Globus pallidus (tissue), 1 donor: ENCODE measurements around the gene ZNF823.
"Not testable (repeated sequence)": the region's sequence is repeated elsewhere in the genome, so short reads cannot be mapped to it uniquely, and the experiment has no call there.

Experiments used
- DNase-seq: peaks from one replicate; pipeline ENCODE4 v3.0.0-alpha.2; 2015; ENCODE audit warnings: low spot score

The ZNF823 gene

DNA sequence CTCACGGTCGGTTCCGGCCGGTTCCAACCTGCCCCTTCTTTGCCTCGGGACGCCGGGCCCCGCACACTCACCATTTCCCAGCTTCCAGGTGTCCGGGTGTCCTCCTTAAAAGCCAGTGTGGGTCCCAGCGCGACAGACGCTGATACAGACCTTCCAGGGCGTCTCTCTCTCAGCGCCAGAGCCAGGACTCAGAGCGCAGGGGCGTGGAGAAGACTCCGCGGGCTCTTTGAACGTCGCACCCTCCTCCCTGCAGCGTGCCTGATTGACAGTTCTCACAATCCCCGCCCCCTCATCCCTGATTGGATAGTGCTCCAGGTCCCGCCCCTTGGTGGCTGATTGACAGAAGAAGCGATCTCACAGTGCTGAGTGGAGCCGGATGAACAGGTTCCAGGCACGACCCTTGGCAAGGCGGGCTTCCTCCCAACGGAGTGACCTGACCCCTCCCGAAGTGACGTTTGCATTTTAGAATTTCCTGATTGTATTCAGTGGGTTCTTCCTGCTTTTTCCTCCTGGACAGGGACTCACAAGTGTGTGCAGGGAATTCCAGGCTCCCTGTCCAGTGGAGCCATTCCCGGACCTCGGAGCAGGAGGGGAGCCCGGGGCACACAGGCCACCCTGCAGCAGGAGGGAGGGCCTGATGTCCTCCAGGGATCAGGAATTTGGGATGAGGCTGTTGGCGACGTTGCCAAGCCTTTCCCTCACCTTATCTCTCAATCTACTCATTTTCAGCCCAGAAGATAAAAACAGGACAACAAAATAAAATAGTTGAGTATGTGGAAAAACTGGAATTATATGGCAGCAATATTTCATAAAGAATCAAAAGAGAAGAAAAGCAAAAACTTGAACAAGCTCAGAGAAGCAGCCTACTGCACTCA, at the start of gene ZNF823:
TSS of gene ZNF823 (minus strand) at position 201 of the 875 bp plus-strand sequence. CDS start at position 74, 127 bp downstream.
- DNase-seq = peak; percentile 99

DNA sequence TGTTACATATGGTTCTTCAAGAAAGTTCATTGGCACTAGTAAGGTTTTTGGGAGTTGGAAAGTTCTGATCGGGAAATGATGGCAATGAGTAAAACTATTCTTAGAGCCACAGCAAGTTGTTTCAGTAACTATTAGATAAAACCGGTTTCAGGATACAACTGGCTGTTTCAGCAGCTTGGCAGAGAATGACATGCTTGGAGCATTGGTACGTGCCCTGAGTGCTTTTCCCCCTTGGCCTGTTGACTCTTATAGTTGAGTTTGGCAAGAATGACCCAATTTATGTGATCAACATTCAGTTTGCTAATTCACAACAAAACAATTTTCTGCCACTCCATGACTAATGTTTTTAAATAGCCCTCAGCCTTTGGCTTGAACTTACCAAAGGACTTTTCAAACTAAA, 48.8 kb upstream of the ZNF823 start:
- DNase-seq = no peak

DNA sequence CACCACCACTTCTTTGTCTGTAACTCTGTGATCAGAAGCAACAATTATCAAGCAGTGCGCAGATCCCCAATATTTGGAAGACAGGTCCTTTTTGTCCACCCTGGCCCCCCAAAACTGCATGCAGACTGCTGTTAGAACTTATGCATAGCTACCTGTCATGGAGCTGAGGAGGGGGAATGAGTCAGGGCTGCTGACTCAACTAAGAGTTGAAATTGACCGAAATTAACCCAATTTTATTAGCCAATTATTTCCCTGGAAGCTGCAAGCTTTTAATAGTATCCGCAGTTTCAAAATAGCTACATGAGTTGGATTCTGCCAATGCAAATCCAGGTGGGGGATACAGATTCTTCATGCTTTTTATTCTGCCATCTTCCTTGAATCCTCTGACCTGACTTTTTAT, 45.6 kb upstream of the ZNF823 start:
- DNase-seq = no peak

DNA sequence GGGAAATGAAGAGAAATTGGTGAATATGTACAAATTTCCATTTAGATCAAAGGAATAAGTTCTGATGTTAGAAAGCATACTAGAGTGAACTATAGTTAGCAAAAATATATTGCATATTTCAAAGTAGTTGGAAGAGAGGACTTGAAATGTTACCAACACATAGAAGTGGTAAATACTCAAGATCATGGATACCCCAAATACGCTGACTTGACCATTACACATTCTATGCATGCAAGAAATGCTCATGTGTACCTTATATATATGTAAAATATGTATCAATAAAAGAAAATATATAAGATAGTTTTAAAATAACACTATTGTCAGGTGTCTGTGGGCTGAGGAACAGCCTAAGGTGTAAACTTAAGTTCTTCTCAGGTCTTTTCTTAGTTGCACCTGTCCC, 45.0 kb upstream of the ZNF823 start:
- DNase-seq = no peak

DNA sequence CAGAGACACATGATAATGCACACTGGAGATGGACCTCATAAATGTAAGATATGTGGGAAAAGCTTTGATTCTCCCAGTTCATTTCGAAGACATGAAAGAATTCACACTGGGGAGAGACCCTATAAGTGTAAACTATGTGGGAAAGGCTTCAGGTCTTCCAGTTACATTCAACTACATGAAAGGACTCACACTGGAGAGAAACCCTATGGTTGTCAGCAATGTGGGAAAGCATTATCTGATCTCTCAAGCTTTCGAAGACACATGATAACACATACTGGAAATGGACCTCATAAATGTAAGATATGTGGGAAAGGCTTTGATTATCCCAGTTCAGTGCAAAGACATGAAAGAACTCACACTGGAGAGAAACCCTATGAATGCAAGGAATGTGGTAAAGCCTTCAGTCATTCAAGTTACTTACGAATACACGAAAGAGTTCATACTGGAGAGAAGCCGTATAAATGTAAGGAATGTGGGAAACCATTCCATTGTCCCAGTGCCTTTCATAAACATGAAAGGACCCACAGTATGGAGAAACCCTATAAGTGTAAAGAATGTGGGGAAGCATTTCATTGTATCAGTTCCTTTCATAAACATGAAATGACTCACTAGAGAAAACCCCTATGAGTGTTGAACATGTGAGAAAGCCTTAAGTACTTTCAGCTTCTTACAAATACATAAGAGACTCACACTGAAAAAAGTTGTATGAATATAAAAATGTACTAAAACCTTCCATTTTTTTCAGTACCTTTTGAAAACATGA, 42.7 kb upstream of the ZNF823 start:
- DNase-seq = no peak

DNA sequence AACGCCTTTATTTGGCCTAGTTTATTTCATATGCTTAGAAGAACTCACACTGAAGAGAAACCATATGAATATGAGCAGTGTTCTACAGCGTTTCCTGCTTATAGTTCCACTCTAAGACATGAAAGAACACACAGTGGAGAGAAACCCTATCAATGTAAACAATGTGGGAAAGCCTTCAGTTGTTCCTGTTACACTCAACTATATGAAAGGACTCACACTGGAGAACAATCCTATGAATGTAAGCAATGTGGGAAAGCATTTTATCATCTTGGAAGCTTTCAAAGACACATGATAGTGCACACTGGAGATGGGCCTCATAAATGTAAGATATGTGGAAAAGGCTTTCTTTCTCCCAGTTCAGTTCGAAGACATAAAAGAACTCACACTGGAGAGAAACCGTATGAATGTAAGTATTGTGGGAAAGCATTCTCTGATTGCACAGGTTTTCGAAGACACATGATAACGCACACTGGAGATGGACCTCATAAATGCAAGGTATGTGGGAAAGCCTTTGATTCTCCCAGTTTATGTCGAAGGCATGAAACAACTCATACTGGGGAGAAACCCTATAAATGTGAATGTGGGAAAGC, 41.8 kb upstream of the ZNF823 start:
- no peak for DNase-seq

DNA sequence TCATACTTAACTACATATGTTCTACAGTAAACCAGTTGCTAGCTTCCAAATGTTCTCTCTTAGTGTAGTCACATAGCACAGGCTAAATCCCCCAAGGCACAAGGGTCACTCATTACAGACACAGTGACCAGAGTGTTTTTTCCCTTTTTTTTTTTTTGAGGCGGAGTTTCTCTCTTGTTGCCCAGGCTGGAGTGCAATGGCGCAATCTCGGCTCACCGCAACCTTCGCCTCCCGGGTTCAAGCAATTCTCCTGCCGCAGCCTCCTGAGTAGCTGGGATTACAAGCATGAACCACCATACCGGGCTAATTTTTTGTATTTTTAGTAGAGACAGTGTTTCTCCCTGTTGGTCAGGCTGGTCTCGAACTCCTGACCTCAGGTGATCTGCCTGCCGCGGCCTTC, 37.9 kb upstream of the ZNF823 start:
- DNase-seq = not testable (repeated sequence)

DNA sequence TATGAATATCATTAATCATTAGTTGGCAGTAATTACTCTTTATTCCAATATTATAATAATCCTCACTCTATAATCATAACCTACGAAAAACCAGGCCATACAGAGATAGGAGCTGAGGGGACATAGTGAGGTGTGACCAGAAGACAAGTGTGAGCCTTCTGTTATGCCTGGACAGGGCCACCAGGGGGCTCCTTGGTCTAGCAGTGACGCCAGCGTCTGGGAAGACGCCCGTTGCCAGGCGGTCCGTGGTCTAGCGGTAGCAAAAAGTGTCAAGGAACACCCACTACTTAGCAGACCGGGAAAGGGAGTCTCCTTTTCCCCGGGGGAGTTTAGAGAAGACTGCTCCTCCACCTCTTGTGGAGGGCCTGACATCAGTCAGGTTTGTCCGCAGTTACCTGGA, 32.8 kb upstream of the ZNF823 start:
- DNase-seq = not testable (repeated sequence)

DNA sequence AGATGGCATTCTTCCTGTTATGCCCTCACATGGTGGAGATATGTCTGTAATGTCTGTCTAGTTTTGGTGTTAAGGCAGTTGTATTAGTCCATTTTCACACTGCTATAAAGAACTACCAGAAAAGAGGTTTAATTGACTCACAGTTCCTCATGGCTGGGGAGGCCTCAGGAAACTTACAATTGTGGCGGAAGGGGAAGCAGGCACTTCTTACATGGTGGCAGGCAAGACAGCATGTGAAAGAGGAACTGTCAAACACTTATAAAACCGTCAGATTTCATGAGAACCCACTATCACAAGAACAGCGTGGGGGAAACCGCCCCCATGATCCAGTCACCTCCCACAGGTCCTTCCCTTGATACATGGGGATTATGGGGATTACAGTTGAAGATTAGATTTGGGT, 31.2 kb upstream of the ZNF823 start:
- DNase-seq = no peak

DNA sequence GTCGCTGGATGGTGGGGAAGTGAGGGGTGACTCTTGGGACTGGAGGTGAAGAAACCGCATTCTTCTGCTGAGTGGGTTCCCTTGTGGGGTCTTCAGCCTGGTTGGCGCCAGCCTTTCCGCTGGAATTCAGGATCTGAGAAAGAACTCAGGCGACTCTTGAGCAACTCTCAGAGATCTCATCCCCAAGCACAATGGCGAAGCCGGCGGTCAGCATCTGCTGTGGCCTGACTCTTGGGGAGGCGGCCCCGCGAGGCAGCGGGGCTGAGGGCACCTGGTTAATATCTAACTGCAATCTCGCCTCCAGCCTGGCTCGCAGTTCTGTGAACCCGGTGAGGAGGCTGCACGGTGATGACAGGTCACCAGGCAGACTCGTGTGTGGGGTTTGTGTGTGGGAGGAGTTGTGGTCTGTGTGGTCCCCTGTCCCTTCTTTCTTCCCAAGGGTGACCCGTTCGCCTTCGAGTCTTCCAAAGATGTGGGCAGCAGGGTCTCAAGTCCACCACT, 28.9 kb upstream of the ZNF823 start:
- peak; percentile 11 for DNase-seq

DNA sequence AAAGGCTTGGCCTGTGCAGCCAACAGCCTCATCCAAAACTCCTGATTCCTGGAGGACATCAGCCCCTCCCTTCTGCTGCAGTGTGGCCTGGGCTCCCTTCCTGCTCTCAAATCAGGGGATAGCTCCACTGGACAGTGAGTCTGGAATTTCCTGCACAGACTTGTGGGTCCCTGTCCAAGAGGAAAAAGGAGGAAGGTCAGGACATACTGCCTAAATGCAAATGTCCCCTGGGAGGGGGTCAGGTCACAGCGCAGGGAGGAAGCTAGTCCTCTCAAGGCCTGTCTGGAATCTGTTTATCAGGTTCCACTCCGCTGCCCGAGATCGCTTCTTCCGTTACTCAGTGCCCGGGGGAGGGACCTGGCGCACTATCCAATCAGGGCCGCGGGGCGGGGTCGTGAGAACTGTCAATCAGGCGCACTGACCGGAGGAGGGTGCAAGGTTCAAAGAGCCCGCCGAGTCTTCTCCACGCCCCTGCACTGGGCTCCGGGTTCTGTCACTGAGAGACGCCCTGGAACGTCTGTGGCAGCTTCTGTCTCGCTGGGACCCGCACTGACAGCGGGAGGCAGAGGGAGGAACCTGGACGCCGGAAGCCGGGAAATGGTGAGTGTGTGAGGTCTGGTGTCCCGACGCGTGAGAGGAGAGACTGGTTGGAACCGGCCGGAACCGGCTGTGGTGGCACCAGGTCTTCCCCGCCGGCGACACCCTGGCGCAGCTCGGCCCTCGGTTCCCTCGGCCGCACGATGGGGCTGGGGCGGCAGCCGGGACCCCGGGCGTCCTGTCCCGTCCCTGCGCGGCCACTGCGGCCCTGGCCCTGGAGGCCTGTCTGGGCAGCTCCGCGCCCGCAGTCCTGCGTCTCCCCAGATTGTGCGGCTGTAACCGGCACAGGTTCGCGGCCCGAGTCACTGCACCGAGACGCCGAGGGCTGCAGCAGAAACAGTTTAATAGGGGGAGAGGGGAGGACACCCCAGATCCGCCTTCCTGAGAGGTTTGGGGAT, 28.1 kb upstream of the ZNF823 start, which contains the start of gene ZNF441:
TSS of gene ZNF441 (plus strand) at position 404 of the 995 bp plus-strand sequence. CDS start at position 598, 194 bp downstream.
- peak; percentile 97 for DNase-seq

DNA sequence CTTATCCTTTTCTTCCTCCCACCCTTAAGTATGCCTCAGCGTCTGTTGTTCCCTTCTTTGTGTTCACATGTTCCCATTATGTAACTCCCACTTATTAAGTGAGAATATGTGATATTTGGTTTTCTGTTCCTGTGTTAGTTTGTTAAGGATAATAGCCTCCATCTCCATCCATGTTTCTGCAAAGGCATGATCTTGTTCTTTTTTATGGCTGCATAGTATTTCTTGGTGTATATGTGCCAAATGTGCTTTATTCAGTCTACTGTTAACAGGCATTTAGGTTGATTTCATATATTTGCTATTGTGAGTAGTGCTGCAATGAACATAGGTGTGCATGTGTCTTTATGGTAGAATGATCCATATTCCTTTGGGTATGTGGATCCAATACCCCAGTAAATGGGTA, 24.9 kb upstream of the ZNF823 start:
- no peak for DNase-seq

DNA sequence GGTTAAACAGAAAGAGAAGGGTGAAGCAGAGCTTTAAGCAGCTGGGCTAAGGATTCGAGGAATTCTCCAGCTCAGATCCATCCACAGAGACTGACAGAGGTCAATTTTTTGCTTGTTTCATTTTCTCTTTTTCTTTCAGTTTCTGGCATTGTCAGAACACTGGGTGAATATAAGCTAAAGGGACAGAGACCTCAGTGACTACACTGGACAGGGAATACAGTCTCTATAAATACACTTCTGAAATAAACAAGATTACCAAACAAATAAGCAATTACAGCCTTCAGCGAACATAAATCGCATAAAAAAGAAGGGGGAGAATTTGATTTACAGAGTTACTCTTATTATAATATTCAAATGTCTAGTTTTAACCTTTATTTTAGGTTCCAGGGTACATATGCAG, 24.4 kb upstream of the ZNF823 start:
- no peak for DNase-seq

DNA sequence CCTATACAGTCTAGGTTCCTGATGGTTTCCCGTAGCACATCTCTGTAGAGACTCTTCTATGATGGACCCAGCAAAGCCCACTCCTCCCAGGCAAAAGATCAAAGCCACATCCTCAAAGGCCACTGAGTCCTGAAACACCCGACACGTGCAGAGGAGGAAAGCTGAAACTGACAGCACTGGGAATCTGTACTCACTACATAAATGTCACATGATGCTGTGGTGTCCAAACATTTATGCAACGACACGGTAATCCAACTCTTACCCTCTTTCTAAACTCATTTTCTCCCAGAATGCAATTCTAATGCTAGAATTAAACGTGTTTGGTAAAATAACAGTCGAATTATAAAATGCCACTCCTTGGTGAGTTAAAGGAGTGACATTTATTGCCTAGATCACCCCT, 21.1 kb upstream of the ZNF823 start:
- no peak for DNase-seq

DNA sequence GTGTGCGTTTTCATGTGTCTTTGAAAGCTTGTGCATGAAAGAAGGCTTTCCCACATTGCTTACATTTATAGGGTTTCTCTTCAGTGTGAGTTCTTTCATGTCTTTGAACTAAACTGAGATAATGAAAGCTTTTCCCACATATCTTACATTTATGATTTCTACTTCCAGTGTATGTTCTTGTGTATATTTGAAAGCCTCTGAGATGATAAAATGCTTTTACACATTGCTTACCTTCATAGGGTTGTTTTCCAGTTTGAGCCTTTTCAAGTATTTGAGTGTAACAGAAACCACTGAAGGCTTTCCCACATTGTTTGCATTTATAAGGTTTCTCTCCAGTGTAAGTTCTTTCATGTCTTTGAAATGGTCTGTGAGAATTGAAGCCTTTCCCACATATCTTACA, 18.2 kb upstream of the ZNF823 start:
- DNase-seq = no peak

DNA sequence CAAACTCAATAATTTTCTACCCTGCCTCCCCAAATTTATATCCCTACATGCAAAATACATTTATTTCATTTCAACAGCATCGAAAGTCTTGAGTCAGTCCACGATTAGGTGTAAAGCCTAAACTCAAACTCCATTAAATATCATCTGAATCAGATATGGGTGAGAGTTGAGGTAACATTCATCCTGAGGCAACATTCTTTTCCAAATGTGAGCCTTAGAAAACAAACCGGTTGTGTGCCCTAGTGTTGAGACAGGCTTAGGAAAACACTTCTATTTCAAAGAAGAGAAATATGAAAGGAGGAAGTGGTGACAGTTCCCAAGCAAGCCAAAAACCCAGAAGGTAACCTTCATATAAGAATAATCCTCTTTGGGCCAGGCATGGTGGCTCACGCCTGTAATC, 15.9 kb upstream of the ZNF823 start:
- DNase-seq = no peak

DNA sequence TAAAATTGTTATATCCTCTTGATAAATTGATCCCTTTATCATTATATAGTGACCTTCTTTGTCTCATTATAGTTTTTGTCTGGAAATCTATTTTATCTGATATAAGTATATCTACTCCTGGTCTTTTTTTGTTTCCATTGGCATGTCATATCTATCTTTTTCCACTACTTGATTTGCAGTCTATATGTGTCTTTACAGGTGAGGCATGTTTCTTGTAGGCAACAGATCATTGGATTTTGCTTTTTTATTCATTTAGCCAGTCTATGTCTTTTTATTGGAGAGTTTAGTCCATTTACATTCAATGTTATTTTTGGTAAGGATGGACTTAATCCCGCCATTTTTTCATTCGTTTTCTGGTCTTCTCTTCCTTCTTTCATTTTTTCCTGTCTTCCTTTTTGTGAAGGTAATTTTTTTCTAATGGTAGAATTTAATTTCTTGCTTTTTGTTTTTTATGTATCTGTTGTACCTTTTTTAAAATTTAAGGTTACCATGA, 13.5 kb upstream of the ZNF823 start:
- DNase-seq = no peak

DNA sequence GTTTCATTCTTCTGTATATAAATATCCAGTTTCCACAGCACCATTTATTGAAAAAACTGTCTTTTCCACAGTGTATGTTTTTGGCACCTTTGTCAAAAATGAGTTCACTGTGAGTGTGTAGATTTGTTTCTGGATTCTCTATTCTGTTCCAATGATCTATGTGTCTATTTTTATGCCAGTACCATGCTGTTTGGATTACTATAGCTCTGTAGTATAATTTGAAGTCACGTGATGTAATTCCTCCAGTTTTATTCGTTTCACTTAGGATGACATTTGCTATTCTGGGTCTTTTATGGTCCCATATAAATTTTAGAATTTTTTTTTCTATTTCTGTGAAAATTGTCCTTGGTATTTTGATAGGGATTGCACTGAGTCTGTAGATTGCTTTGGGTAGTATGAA, 11.0 kb upstream of the ZNF823 start:
- no peak for DNase-seq

DNA sequence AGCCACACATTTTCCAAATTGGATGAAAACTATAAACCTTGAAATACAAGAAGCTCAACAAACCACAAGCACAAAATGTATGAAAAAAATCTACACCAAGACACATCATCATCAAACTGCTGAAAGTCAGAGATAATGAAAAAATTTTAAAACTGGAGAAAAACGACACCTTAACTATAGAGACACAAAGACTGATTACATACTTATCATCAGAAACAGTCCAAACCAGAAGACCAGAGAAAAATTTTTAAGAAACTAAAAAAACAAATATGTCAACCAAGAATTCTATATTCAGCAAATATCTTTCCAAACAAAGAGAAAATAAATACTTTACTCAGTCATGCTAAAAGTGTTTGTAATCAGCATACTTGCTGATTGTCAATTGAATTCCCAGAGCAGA, 8.5 kb upstream of the ZNF823 start:
- DNase-seq = no peak

DNA sequence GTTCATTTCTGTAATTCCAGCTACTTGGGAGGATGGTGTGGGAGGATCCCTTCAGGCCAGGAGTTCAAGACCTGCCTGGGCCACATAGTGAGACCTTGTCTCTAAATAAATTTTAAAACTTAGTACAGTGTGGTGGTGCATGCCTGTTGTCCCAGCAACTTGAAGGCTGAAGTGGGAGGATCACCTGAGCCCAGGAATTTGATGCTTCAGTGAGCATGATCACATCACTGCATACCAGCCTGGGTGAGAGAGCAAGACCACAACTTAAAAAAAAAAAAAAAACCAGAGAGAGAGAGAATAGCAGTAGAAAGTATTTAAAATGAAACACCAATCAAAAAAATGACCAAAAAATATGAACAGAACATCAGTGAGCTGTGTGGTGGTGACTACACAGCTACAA, 7.1 kb upstream of the ZNF823 start:
- DNase-seq = no peak
